SK-N-SH (cell line): Measurements from ENCODE around the gene CCDC152.

ENCODE experiments used
- EP300 ChIP-seq, 2 experiments: IDR thresholded peaks; 2 replicates each; pipeline versions ENCODE4 v1.4.0 to v1.6.1; 2012; ENCODE audit warnings: borderline replicate concordance in 1 of 2, low read depth in 1 of 2, low read length in 1 of 2
- EZH2phosphoT487 ChIP-seq: fragments of 200-600 bp; sonication (generic); IDR thresholded peaks from 2 replicates; pipeline ENCODE4 v1.6.1; 2017; ENCODE audit warnings: low read depth, mixed run types, mild to moderate bottlenecking, antibody characterized with exemption, moderate library complexity, borderline replicate concordance
- JUND ChIP-seq: IDR thresholded peaks from 2 replicates; pipeline ENCODE4 v1.4.0; 2012
- MXI1 ChIP-seq: IDR thresholded peaks from 2 replicates; pipeline ENCODE4 v1.6.1; 2012; ENCODE audit warnings: mild to moderate bottlenecking, low read depth, low read length, improper control_type of control experiment
- RAD21 ChIP-seq: IDR thresholded peaks from 2 replicates; pipeline ENCODE4 v1.6.1; 2012; ENCODE audit warnings: mild to moderate bottlenecking, low read length
- RFX5 ChIP-seq: IDR thresholded peaks from 2 replicates; pipeline ENCODE4 v1.6.1; 2012; ENCODE audit warnings: mild to moderate bottlenecking, improper control_type of control experiment, low read length
- TF ChIP-seq, protein P1 (sequence below): fragments of 200-600 bp; sonication (generic); IDR thresholded peaks from 2 replicates; pipeline ENCODE4 v1.6.1; 2017; ENCODE audit warnings: antibody characterized with exemption, mild to moderate bottlenecking, moderate library complexity
- TF ChIP-seq, protein P2 (sequence below): IDR thresholded peaks from 2 replicates; pipeline ENCODE4; 2012

DNA sequence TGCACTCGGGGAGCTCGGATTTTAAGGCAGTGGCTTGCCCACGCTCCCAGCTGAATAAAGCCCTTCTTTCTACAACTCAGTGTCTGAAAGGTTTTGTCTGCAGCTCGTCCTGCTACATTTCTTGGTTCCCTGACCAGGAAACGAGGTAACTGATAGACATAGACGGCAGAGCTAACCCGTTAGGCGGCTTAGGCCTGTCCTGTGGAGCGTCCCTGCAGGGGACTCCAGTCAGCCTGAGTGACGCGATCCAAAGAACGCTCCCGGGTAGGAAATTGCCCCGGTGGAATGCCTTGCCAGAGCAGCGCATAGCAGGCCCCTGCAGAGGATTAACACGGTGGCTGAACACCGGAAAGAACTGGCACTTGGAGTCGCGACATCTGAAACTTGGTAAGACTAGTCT lies 56.9 kb downstream of the CCDC152 start:
- no peak for TF ChIP-seq JUND
- TF ChIP-seq, protein P1, sequence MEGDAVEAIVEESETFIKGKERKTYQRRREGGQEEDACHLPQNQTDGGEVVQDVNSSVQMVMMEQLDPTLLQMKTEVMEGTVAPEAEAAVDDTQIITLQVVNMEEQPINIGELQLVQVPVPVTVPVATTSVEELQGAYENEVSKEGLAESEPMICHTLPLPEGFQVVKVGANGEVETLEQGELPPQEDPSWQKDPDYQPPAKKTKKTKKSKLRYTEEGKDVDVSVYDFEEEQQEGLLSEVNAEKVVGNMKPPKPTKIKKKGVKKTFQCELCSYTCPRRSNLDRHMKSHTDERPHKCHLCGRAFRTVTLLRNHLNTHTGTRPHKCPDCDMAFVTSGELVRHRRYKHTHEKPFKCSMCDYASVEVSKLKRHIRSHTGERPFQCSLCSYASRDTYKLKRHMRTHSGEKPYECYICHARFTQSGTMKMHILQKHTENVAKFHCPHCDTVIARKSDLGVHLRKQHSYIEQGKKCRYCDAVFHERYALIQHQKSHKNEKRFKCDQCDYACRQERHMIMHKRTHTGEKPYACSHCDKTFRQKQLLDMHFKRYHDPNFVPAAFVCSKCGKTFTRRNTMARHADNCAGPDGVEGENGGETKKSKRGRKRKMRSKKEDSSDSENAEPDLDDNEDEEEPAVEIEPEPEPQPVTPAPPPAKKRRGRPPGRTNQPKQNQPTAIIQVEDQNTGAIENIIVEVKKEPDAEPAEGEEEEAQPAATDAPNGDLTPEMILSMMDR = no peak
- TF ChIP-seq RFX5 = no peak
- no peak for TF ChIP-seq EZH2phosphoT487
- TF ChIP-seq MXI1 = no peak
- TF ChIP-seq RAD21 = no peak
- no peak for TF ChIP-seq EP300 (IDR thresholded peaks at IDR 0.05; ENCODE audit: borderline replicate concordance in 1 of 2, low read depth in 1 of 2, low read length in 1 of 2)
- TF ChIP-seq, protein P2, sequence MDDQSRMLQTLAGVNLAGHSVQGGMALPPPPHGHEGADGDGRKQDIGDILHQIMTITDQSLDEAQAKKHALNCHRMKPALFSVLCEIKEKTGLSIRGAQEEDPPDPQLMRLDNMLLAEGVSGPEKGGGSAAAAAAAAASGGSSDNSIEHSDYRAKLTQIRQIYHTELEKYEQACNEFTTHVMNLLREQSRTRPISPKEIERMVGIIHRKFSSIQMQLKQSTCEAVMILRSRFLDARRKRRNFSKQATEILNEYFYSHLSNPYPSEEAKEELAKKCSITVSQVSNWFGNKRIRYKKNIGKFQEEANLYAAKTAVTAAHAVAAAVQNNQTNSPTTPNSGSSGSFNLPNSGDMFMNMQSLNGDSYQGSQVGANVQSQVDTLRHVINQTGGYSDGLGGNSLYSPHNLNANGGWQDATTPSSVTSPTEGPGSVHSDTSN = no peak
